PC-3 (cell line): ENCODE data around the gene NHLRC2. TPM values are rescaled to one million over a fixed set of nuclear protein-coding genes. Genes with fewer than 3 reads are reported as not detected.

ENCODE experiments used
- ATAC-seq: fragments of 200-7000 bp; cut with Tn5 transposase; 2 replicates; pipeline ENCODE4 v1.9.1; 2020; ENCODE audit warnings: mild to moderate bottlenecking, moderate library complexity
- BruUV-seq: library from RNA; stranded (reverse); fragments of 400-500 nt; replicated peaks from 2 replicates; lab custom pipeline; 2021; lab: Mats Ljungman, UMichigan
- CTCF ChIA-PET: fragments of 300-600 bp; sonication (Branson Sonifier 250); formaldehyde crosslinking; loops from one replicate; lab custom pipeline; 2022; ENCODE audit warnings: antibody characterized with exemption; lab: Charles Lee
- POLR2A ChIA-PET: fragments of 300-600 bp; sonication (Branson Sonifier 250); formaldehyde crosslinking; loops from one replicate; lab custom pipeline; 2022; ENCODE audit warnings: antibody characterized with exemption; ENCODE audit not compliant: unreplicated experiment; lab: Charles Lee
- DNase-seq: peaks from one replicate; pipeline ENCODE4 v3.0.0-alpha.2; 2015
- H2AFZ ChIP-seq: fragments of 300-600 bp; sonication (generic); 2 replicates; pipeline ENCODE4 v1.6.0; 2016; ENCODE audit warnings: antibody characterized with exemption, low read length
- H3F3A ChIP-seq: fragments of 300-600 bp; sonication (generic); one replicate; pipeline ENCODE4 v1.6.0; 2017; ENCODE audit warnings: antibody characterized with exemption, low read length, control low read depth, mild to moderate bottlenecking; ENCODE audit not compliant: unreplicated experiment
- H3K27ac ChIP-seq: fragments of 300-600 bp; sonication (generic); 2 replicates; pipeline ENCODE4 v1.5.1; 2016; ENCODE audit warnings: mild to moderate bottlenecking, low read length
- H3K27me3 ChIP-seq: fragments of 300-600 bp; sonication (generic); 2 replicates; pipeline ENCODE4 v1.6.1; 2016; ENCODE audit warnings: low read length, mixed read lengths
- H3K36me3 ChIP-seq: fragments of 300-600 bp; sonication (generic); 2 replicates; pipeline ENCODE4 v1.6.1; 2016; ENCODE audit warnings: low read depth, mixed run types, low read length, mixed read lengths
- H3K4me1 ChIP-seq: fragments of 300-600 bp; sonication (generic); 2 replicates; pipeline ENCODE4 v1.5.1; 2016; ENCODE audit warnings: low read length; ENCODE audit not compliant: insufficient read depth
- H3K4me2 ChIP-seq: fragments of 300-600 bp; sonication (generic); 2 replicates; pipeline ENCODE4 v1.6.0; 2016; ENCODE audit warnings: low read length
- H3K4me3 ChIP-seq: fragments of 300-600 bp; sonication (generic); 2 replicates; pipeline ENCODE4 v1.5.1; 2016; ENCODE audit warnings: mild to moderate bottlenecking, low read length, mixed read lengths
- H3K79me2 ChIP-seq: fragments of 300-600 bp; sonication (generic); 2 replicates; pipeline ENCODE4 v1.6.1; 2017; ENCODE audit warnings: low read length, mixed read lengths
- H3K9ac ChIP-seq: fragments of 300-600 bp; sonication (generic); 2 replicates; pipeline ENCODE4 v1.6.0; 2016; ENCODE audit warnings: mild to moderate bottlenecking, low read length
- H3K9me2 ChIP-seq: fragments of 300-600 bp; sonication (generic); replicated peaks from 2 replicates; pipeline ENCODE4 v1.6.1; 2016; ENCODE audit warnings: mixed run types, low read length, mixed read lengths
- H3K9me3 ChIP-seq: fragments of 300-600 bp; sonication (generic); 2 replicates; pipeline ENCODE4 v1.6.1; 2016; ENCODE audit warnings: low read length, mixed read lengths
- H4K20me1 ChIP-seq: fragments of 300-600 bp; sonication (generic); 2 replicates; pipeline ENCODE4 v1.6.1; 2016; ENCODE audit warnings: low read length, mixed read lengths
- CTCF ChIP-seq: fragments of 300-600 bp; sonication (generic); conservative IDR thresholded peaks from 2 replicates; pipeline ENCODE4 v1.5.1; 2017; ENCODE audit warnings: antibody characterized with exemption, low read depth, mild to moderate bottlenecking, low read length
- EZH2 ChIP-seq: fragments of 300-600 bp; sonication (generic); IDR thresholded peaks from one replicate; pipeline ENCODE4 v1.6.1; 2017; ENCODE audit warnings: antibody characterized with exemption, mild to moderate bottlenecking, low read length; ENCODE audit not compliant: unreplicated experiment
- EZH2phosphoT487 ChIP-seq: fragments of 300-600 bp; sonication (generic); IDR thresholded peaks from 2 replicates; pipeline ENCODE4 v1.6.1; 2018; ENCODE audit warnings: mild to moderate bottlenecking, antibody characterized with exemption, low read length, borderline replicate concordance
- intact Hi-C: fragments of 100-400 bp; cut with micrococcal nuclease; formaldehyde crosslinking; loops from 2 replicates; pipeline ENCODE4 v1.9.0; 2023
- total RNA-seq: library from RNA; depleted of rRNA; stranded (reverse); fragments of >200 nt; gene quantifications from 2 replicates; pipeline ENCODE4 v1.2.3, GENCODE V29; 2014

NHLRC2 gene
- total RNA-seq, 1 experiment from 2014 or later: 17.5 TPM

GRCh38 chr10:113857210-113857609 lies 2.7 kb downstream of the NHLRC2 start:
- 0 out of 2 replicates have a peak, but pooled peaks cover 4% of the 10 kb centered on the region for H4K20me1 ChIP-seq
- no peaks in the 10 kb centered on the region for H3F3A ChIP-seq
- H3K9me3 ChIP-seq: no peaks in the 10 kb centered on the region
- peaks cover 57% of the 10 kb centered on the region for H3K79me2 ChIP-seq
- peaks cover 18% of the 10 kb centered on the region; the same call in 1 of the 2 replicates for H3K36me3 ChIP-seq
- peak overlapping the region; percentile 97 for H3K4me2 ChIP-seq
- no peak for DNase-seq
- TF ChIP-seq CTCF (no peak), EZH2phosphoT487 (no peak), EZH2 (no peak)
- BruUV-seq: no TSS peak
- peak overlapping the region; percentile 93 for H3K4me3 ChIP-seq
- no peaks in the 10 kb centered on the region for H3K9me2 ChIP-seq
- H3K27ac ChIP-seq: no peak overlapping the region
- ChIA-PET POLR2A (no interaction called here), CTCF (no interaction called here)
- H3K9ac ChIP-seq: no peak overlapping the region
- ATAC-seq: no peak
- no peaks in the 10 kb centered on the region for H3K27me3 ChIP-seq
- intact Hi-C loops: loop anchor here (5.0 kb wide), 1 partner anchor 245 kb away; no protein-coding TSS in a partner anchor
- peaks cover 34% of the 10 kb centered on the region for H3K4me1 ChIP-seq
- H2AFZ ChIP-seq: no peak overlapping the region

GRCh38 chr10:113858541-113858940 lies 4.1 kb downstream of the NHLRC2 start:
- no peak overlapping the region for H3K27ac ChIP-seq
- no peaks in the 10 kb centered on the region for H3K9me3 ChIP-seq
- H3K79me2 ChIP-seq: peaks cover 45% of the 10 kb centered on the region
- DNase-seq: no peak
- H4K20me1 ChIP-seq: 0 out of 2 replicates have a peak, but pooled peaks cover 4% of the 10 kb centered on the region
- POLR2A ChIA-PET: no interaction called here
- intact Hi-C loops: loop anchor here (5.0 kb wide), 1 partner anchor 244 kb away; no protein-coding TSS in a partner anchor
- no TSS peak for BruUV-seq
- no peaks in the 10 kb centered on the region for H3F3A ChIP-seq
- no peak overlapping the region for H2AFZ ChIP-seq
- H3K4me1 ChIP-seq: peaks cover 20% of the 10 kb centered on the region; the same call in 1 of the 2 replicates
- TF ChIP-seq EZH2 (no peak), CTCF (no peak), EZH2phosphoT487 (no peak)
- H3K9me2 ChIP-seq: no peaks in the 10 kb centered on the region
- no peak overlapping the region for H3K9ac ChIP-seq
- ATAC-seq: no peak
- no peak overlapping the region for H3K4me3 ChIP-seq
- CTCF ChIA-PET: no interaction called here
- peaks cover 18% of the 10 kb centered on the region; the same call in 1 of the 2 replicates for H3K36me3 ChIP-seq
- H3K27me3 ChIP-seq: no peaks in the 10 kb centered on the region
- no peak overlapping the region for H3K4me2 ChIP-seq

- peaks cover 18% of the 10 kb centered on the region; the same call in 1 of the 2 replicates for H3K4me1 ChIP-seq
- no peak overlapping the region for H2AFZ ChIP-seq
- 0 out of 2 replicates have a peak, but pooled peaks cover 4% of the 10 kb centered on the region for H4K20me1 ChIP-seq
- H3K27me3 ChIP-seq: no peaks in the 10 kb centered on the region
- DNase-seq (no peak), ATAC-seq (no peak)
- no peaks in the 10 kb centered on the region for H3K9me2 ChIP-seq
- no TSS peak for BruUV-seq
- H3K9me3 ChIP-seq: no peaks in the 10 kb centered on the region
- TF ChIP-seq EZH2phosphoT487: no peak
- no peak for TF ChIP-seq CTCF
- no peak for TF ChIP-seq EZH2
- no peak overlapping the region for H3K4me2 ChIP-seq
- H3K79me2 ChIP-seq: peaks cover 43% of the 10 kb centered on the region
- ChIA-PET CTCF (no interaction called here), POLR2A (no interaction called here)
- no peaks in the 10 kb centered on the region for H3F3A ChIP-seq
- no peak overlapping the region for H3K27ac ChIP-seq
- peaks cover 18% of the 10 kb centered on the region; the same call in 1 of the 2 replicates for H3K36me3 ChIP-seq
- intact Hi-C loops: loop anchor here (5.0 kb wide), 1 partner anchor 243 kb away; no protein-coding TSS in a partner anchor
- H3K4me3 ChIP-seq: no peak overlapping the region
- H3K9ac ChIP-seq: no peak overlapping the region
Observed at GRCh38 chr10:113859261-113859660, 4.8 kb downstream of the NHLRC2 start.
